HG02938 (cell line): ENCODE results near the gene RDX.

ENCODE experiments used
- ATAC-seq: cut with Tn5 transposase; IDR thresholded peaks from one replicate; pipeline ENCODE4 v1.9.1; 2021; ENCODE audit warnings: mild to moderate bottlenecking, moderate library complexity; ENCODE audit not compliant: unreplicated experiment

RDX gene

GRCh38 chr11:110134110-110134509, 162.3 kb downstream of the RDX start:
- no peak for ATAC-seq

DNA sequence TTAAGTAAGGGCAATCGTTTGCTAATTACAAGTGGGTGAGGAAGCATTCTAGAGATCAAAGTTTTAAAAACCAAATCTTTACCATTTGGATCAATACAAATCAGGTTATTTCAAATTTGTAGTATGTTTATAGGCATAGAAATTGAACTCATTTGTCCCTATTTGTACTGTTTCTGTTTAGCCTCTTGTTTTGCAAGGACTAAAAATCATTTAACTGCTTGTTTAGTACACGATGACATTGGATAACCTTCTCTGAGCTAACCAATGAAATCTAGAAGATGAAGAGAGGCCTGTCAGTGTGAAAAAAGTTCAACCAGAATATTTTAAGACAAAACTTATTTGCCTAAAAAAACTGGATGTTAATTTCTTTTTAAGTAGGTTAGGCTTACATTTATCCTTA, 163.3 kb downstream of the RDX start:
- no peak for ATAC-seq

- ATAC-seq: no peak
These were observed 164.9 kb downstream of the RDX start for GRCh38 chr11:110131386-110132123.

GRCh38 chr11:110130642-110131238, 165.7 kb downstream of the RDX start:
- no peak for ATAC-seq

DNA sequence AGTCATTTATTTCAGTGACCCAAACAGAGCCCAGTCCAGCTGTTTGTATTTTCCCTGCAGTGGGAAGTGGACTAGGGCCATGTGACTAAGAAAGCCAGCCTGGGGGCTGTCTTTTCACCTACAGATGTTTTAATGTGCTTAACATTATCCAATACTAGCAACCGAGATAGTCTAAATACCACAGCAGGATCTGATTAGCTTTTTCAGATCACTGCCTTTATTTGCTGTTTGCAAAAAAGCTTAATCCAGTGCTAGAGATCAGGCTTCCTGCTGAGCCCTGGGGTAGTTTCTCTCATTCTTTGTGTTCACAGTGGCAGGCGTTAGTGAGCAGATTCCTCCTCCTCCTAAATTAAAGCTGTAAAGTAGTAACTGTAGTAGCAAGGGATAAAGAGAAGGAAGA, 168.3 kb downstream of the RDX start:
- no peak for ATAC-seq

- ATAC-seq: no peak
These were observed 169.5 kb downstream of the RDX start for GRCh38 chr11:110126936-110127335.

DNA sequence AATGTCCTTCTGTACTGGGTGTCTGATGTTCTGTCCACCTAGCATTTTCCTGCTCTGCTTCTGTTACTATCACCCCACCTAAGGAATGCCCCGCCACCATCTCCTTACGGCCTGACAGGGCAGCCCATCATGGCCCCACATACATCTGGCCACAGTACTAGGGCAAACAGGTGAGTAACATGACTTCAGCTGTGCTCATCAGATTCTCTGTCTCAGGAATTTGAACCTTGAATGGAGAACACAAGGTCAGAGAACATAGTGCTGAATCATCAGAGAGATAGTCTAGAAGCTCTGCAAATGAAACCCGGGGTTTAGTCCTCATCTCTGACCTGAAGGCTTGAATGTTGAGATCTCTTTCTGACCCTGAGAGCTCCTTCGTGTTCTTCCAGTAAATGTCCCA, 170.8 kb downstream of the RDX start:
- ATAC-seq: no peak
